HEK293T (cell line): ENCODE measurements around the gene DHX16.

Experiments used
- ARNT ChIP-seq: fragments of 450-650 bp; IDR thresholded peaks from 2 replicates; pipeline ENCODE4 v1.6.1; 2017; ENCODE audit warnings: mild to moderate bottlenecking
- ELF4 ChIP-seq: fragments of 450-650 bp; IDR thresholded peaks from 2 replicates; pipeline ENCODE4 v1.6.1; 2017; ENCODE audit warnings: antibody characterized with exemption
- HDGF ChIP-seq: fragments of 450-650 bp; IDR thresholded peaks from 2 replicates; pipeline ENCODE4 v1.6.1; 2017; ENCODE audit warnings: antibody characterized with exemption, borderline replicate concordance
- SP1 ChIP-seq: fragments of 450-650 bp; IDR thresholded peaks from 2 replicates; pipeline ENCODE4 v1.6.1; 2017
- SUZ12 ChIP-seq: fragments of 450-650 bp; IDR thresholded peaks from 2 replicates; pipeline ENCODE4 v1.6.1; 2016; ENCODE audit warnings: mild to moderate bottlenecking
- TARDBP ChIP-seq: fragments of 450-650 bp; IDR thresholded peaks from 2 replicates; pipeline ENCODE4 v1.6.1; 2016
- ZNF384 ChIP-seq: fragments of 450-650 bp; IDR thresholded peaks from 2 replicates; pipeline ENCODE4 v1.6.1; 2016

DNA sequence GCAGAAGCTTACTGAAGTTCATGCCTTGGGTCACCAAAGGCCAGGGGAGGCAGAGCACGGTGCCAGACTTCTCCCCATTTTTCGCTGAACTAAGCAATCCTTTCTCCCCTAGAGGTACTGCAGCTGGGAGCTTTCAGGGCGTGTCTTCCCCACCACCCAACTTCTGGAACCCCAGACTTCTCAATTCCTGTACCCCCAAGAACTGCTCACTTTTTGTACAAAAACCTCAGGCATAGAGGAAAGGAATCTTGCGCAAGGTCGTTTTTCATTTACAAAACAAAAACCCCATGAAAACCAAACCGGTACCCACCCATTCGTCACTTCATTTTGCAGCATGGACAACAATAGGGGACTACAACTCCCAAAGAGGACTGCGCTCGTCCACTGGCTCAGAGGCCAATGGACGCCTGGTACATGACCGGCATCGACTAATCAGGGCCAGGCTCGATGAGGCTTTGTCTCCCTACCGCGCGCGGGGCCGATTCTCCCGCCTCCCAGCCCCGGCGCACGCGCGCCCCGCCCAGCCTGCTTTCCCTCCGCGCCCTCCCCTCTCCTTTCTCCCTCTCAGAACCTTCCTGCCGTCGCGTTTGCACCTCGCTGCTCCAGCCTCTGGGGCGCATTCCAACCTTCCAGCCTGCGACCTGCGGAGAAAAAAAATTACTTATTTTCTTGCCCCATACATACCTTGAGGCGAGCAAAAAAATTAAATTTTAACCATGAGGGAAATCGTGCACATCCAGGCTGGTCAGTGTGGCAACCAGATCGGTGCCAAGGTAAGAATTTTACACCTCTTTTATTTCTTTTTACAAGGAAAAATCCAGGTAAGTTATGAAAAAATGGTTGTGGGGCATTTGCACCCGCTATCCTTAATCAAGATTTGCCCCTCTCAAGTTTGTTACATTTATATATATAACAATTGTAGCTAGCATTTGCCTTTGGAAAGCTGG, 47.3 kb upstream of the DHX16 start, which contains the start of gene TUBB:
- TF ChIP-seq SP1: no peak
- TF ChIP-seq ZNF384: no peak
- no peak for TF ChIP-seq HDGF
- no peak for TF ChIP-seq ARNT
- no peak for TF ChIP-seq TARDBP
- TF ChIP-seq SUZ12: no peak
- TF ChIP-seq ELF4: peak; percentile 71
